ENCODE measurements around the gene ARRDC3.
A peak's percentile ranks its signal among the peaks of the same experiment; 100 is the strongest.
"Not testable (repeated sequence)": the region's sequence is repeated elsewhere in the genome, so short reads cannot be mapped to it uniquely, and the experiment has no call there.

The ARRDC3 gene, protein sequence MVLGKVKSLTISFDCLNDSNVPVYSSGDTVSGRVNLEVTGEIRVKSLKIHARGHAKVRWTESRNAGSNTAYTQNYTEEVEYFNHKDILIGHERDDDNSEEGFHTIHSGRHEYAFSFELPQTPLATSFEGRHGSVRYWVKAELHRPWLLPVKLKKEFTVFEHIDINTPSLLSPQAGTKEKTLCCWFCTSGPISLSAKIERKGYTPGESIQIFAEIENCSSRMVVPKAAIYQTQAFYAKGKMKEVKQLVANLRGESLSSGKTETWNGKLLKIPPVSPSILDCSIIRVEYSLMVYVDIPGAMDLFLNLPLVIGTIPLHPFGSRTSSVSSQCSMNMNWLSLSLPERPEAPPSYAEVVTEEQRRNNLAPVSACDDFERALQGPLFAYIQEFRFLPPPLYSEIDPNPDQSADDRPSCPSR

DNA sequence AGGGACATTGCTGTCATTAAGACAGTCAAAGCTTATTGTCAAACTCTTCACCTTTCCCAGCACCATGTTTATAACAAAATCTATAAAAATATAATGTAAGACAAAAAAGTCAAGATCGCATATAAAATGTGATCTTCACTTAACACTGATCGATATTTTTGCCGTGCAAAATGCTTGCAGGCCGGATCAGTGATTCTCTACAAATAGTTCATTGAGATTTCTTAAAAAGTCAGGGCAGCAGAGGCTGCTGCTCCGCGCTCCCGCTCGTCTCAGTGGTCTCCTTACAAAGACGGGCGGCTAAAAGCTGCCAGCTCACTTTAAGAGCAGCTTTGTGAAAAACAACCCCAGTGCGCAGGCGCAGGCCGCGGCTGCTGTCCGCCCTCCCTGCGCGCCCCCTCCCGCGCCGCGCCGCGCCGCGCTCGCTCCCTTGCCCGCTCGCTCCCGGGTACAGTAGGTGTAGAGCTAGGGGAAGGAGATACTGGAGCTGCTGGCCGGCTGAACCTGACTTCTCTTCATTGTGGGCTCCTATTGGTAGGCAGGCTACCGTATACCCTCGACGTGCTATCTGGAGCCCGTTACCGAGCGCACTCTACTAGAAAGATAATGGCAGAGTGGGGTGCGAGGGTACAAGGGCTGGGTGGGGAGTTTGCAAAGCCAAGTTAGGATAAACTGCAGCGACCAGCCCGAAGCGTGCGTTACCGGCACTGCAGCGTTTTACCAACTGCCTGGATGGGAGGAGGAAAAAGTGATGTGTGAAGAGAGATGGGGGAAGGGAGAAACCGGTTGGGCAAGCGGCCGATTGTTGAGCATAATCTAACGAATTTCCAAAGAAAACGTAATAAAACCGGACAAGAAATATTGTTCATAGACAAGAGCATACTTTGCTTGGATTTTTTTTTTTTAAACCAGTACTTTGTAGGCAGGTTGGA lies at the start of gene ARRDC3:
TSS of gene ARRDC3 (minus strand) at position 291 of the 929 bp plus-strand sequence. CDS start at position 66, 225 bp downstream.
- DNase-seq (ENCODE audit: low read depth) = peak; percentile 92

DNA sequence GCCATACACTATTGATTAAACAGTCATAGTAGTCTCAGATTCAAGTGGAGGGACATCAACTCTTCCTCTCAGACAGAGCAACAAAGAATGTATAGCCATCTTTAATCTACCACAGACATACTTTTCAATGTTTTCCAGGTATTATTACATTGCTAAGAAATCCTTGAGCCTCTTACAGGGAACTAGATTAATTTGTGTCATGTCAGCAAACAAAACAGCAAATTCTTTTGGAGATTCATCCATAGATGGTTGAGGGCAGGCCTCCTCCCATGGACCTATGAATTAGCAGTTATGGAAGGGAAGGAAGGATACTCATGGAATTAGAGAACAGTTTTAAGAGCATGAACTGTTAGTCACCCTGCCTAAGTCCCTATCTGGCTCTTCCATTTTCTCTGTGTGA lies 47.8 kb upstream of the ARRDC3 start:
- no peak for DNase-seq (ENCODE audit: low read depth)

DNA sequence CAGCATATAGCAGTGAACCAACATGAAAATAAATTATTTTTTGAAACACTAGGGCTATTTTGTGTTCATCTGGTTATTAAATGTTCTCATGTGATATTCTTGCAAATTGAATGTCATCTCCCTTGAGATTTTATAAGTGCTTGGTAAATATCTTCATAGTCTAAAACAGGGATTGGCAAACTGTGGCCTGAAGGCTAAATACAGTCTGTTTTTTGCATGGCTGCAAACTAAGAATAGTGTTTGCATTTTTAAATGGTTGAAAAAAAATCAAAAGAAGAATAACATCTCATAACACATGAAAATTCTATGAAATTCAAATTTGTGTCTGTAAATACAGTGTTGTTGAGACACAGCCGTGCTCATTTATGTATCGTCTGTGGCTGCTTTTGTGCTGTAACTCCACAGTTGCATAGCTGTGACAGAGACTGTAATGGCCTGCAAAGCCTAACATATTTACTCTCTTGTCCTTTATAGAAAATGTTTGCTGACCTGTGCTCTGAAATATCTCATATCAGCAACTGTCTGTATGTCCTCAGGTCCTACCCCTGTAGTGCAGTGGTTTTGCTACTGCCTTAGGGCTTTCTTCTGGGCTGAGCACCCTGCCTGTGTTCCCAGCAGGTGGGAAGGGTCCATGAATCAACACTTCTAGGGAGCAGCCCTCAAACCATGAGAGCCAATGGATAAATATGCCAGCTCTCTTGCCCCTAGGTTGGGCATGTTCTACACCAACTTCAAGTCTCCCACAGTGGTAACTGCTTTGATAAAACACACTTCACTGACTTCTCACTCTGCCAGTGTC lies 41.7 kb upstream of the ARRDC3 start:
- no peak for DNase-seq (ENCODE audit: low read depth)

DNA sequence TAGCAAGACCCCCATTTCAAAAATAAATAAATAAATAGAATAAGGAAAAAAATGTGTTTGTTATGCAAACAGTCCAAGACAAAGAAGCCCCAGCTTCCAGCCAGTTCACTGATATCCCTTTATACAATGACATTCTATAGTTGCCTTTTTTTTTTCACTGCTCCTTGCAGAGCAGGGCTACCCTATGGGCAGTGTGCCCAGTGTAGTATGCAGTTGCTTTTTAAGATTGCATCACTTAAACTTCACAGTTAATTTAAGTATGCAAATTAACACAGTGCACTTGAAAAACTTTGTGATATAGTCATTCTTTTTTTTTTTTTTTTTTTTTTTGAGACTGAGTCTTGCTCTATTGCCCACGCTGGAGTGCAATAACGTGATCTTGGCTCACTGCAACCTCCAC lies 40.8 kb upstream of the ARRDC3 start:
- no peak for DNase-seq (ENCODE audit: low read depth)

DNA sequence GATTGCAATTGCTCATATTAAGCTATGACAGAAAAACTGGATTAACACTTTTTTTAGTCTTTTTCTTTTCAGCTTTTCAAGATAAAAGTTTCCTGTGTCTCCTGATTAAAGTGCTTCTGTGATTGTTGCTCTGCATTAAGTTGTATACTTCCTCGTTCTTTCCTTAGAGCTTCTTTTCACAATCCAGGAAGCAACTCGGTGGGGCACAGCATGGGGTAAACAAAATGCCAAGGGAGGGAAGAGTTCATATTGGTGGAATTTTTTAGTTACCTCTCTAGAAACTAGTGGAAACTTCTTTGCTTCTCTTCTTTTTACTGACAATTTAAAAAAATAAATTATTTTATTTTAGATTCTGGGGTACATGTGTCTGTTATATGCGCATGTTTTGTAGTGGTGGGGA lies 37.8 kb upstream of the ARRDC3 start:
- DNase-seq (ENCODE audit: low read depth) = no peak

DNA sequence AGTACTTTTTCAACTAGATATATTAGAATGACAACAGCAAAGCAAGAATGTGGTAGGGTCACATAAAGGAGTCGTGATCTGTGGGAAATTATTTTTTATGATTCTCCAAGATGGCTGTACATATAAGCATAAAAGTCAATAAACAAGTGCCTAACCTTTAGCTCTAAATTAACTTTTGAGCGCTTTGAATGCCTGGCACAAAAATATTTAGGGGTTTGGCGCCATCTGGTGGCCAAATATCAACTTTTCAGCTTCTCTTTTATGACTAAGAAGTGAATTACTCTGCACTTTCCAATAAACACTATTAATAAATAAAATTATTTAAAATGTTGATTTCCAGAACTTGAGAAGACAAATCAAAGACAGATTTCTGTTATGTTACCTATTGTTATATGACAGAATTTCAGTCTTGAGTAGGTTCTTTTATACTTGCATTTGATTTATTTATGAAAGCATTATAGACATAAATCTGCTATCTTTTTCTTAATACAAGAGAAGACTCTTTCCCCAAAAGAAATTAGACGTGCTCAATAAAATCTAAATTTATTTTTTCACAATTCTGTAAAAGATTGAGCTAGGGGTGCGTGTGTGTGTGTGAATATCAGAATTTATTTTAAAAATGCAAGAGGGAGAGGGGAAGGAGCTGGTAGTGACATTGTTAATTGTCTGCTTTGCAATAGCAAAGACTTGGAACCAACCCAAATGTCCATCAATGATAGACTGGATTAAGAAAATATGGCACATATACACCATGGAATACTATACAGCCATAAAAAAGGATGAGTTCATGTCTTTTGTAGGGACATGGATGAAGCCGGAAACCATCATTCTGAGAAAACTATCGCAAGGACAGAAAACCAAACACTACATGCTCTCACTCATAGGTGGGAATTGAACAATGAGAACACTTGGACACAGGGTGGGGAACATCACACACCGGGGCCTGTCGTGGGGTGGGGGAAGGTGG lies 36.7 kb upstream of the ARRDC3 start:
- peak; percentile 31 for DNase-seq (ENCODE audit: low read depth)

DNA sequence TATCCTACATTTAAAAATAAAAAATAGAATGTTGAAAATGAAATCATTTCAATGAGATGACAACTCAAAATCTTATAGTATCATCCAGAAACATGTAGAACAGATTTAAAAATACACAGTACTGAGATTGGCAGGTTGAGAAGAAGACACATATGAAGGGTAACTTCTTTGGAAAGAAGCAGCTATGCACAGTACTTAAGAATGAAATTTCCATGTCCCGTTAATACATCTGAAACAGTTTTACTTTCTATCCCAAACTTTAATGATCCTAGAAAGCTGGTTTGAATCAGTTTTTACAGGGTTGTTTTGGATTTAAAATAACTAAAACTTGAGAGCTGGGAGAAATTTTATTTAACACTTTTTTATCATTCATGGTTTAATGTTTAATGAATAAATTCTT lies 36.0 kb upstream of the ARRDC3 start:
- DNase-seq (ENCODE audit: low read depth) = no peak

DNA sequence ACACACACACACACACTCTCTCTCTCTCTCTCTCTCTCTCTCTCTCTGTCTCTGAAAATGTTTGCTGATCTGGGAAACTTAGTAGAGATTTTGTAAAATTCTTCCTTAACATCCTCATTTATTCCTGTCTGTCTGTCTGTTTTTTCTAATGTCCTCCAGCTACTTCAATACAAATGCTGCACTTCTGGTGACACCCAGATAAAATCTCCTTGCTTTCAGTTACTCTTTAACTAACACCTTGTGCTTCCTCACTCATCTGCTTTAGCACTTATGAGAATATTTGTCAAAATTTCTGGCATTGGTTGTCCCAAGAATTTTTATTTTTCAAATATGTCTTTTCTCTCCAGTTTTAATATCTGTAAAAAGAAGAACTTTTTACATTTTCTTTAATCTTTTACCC lies 35.0 kb upstream of the ARRDC3 start:
- no peak for DNase-seq (ENCODE audit: low read depth)

DNA sequence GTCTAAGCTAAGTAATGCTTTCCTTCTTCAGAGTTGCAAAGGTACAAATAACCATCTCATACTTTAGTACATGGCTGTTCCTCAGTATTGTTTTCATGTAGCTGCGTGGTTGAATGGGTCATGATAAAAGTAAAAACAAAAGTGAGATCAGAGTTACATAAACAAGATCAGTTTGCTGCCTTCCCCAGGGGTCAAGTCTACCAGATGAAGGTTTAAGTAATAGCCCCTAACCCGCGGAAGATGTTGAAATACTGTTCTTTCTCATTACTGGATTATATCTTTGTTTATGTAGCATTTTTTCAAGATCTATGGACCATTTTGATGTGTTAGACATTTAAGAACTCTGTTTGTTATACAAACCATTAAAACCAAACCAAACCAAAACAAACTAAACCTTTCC lies 34.1 kb upstream of the ARRDC3 start:
- DNase-seq (ENCODE audit: low read depth) = no peak

DNA sequence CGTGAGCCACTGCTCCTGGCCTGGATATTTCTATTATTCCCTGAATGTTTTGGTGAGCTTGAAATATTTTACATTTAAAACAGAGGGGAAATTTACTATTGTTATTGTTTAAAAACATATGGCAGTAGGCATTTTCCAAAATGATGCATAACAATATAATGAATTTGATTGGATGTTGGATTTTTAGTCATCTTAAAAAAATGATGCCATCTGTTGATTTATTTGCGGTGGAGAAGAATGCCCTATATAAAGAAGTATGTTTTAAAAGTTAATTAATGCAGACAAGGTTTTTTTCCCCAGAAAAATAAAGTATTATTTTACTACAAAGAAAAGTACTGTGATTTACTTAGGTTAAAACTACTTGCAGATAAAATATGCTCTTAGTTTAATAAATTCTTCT lies 33.4 kb upstream of the ARRDC3 start:
- DNase-seq (ENCODE audit: low read depth) = no peak

DNA sequence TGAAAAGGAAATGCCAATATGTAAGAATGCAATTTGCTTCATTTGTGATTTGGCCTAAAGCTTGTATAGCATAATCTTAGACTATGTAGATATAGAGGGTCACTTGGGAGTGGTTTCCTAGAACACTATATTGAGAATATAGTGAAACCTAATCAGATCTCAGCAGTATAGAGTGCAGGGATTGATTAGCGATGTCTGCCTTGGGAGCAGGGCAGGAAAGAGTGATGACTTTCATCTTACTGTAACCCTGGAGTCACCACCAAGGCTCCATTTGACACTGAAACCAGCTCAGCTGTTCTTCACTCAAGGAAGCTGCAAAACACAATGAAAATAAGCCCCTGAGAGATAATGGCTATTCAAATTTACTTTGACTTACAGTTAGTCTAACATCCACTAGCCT lies 26.2 kb upstream of the ARRDC3 start:
- DNase-seq (ENCODE audit: low read depth) = no peak

DNA sequence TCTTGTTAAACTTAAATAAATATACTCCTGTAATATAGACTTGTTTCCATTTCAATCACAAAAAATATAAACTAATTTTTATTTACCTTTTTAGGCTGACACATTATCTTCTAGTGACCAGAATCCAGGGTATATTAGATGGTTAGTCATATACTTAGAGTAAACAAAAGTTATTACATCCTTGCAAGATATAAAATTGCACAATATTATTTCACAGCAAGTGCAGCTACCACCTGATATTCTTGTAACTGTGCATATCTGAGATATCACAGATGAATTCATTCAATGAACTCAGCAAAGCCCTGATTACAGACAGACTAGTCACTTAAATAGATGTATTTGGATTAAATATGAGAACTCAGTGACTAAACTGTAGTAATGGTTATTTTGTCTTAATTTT lies 25.6 kb upstream of the ARRDC3 start:
- DNase-seq (ENCODE audit: low read depth) = no peak

DNA sequence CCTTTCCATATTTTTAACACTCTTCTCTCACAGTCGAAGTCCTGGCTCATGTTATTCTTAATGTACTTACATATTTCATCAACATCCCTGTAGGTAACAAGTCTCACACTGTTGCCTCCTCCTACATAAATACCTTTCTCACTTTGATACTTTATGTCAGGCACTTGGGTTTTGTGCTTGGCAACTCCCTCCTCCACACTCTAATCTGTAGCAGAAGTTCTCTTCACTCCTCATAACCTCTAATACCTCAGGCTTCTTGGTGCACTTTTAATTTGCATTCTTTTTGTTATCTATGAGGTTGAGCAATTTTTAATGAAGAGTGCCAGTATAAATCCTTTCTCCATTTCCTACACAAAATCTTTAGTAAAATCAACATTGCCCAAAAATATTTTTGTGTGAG lies 24.1 kb upstream of the ARRDC3 start:
- no peak for DNase-seq (ENCODE audit: low read depth)

DNA sequence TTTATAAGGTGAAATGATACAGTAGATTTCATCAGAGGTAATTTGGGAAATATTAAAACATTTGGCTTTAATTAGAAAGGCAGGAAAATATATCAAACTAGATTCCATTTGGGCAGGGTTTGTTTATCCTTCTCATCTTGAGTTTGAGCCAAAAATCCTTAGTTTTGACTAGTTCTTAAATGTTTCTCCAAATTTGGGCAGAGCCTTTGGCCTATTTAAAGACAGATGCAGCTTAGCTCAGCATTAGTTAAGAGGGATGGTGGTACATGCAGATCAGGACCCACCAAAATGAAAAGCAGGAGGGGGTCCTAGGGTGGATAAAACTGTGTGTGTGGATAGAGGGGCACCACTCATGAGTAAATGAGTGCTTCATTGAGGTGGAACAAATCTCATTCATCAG lies 20.3 kb upstream of the ARRDC3 start:
- no peak for DNase-seq (ENCODE audit: low read depth)

DNA sequence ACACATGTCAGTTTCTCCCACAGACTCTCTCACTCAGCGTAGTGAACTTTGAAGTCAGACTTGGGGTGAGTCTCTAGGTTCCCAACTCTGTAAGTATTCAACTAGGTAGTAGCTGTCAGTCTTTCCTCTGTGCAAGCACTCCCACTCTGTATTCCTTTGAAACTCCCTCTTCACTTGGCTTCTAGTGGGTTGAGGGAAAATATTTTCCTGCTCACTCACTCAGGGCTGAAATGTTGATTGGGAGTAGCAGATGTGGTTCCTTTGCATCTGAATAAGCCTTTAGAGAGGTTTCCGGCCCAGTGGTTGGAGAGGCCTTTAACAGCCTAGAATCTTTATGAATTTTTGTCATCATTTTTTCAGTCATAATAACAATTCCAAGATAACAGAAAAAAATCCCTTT lies 18.1 kb upstream of the ARRDC3 start:
- DNase-seq (ENCODE audit: low read depth) = no peak

DNA sequence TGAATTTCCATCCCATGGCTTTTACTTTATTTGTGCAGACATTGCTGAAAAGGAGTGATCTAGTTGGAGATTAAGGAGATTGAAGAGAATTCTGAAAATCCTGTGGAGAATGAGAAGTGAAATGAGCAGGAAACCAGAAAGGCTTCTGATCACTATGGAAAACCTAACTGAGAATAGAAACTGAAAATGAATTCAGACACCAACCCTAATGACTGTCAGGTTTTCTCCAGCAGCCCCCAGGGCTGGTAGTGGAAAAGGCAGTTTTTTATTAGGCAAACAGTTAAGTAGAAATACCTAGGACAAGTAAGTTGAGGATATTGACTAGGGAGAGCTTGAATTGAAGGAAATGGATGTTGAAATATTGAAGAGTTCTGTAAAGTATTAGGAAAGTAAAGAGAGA lies 14.7 kb upstream of the ARRDC3 start:
- no peak for DNase-seq (ENCODE audit: low read depth)

DNA sequence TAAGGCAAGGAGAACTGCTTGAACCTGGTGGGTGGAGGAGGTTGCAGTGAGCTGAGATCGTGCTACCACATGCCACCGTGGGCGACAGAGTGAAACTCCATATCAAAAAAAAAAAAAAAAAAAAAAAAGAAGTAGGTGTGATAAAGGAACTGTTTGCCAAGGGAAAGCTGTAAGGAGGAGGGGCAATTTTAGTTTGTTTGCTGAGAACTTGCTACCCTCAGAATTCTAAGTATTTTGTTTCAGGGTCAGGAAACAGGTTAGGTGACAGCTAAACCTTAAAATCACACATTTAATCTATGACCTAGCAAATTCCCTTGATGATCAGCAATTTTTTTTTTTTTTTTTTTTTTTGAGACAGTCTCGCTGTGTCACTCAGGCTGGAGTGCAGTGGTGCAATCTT lies 7.2 kb upstream of the ARRDC3 start:
- DNase-seq (ENCODE audit: low read depth) = no peak

DNA sequence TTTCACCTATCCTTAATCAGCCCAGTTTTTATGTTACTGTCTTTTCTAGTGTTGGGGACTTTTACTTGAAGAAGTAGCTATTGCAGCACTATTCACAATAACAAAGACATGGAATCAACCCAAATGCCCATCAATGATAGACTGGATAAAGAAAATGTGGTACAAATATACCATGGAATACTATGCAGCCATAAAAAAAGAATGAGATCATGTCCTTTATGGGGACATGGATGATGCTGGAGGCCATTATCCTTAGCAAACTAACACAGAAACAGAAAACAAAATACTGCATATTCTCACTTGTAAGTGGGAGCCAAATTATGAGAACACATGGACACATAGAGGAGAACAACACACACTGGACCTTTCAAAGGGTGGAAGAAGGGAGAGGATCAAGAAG lies 6.4 kb upstream of the ARRDC3 start:
- not testable (repeated sequence) for DNase-seq (ENCODE audit: low read depth)

DNA sequence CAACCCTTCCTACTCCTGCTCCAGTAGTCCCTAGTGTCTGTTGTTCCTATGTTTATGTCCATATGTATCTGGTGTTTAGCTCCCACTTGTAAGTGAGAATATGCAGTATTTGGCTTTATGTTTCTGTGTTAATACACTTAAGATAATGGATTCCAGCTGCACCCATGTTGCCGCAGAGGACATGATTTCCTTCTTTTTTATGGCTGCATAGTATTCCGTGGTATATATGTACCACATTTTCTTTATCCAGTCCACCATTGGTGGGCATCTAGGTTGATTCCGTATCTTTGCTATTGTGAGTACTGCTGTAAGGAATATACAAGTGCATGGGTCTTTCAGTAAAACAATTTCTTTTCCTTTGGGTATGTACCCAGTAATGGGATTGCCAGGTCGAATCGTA lies 5.2 kb upstream of the ARRDC3 start:
- no peak for DNase-seq (ENCODE audit: low read depth)

DNA sequence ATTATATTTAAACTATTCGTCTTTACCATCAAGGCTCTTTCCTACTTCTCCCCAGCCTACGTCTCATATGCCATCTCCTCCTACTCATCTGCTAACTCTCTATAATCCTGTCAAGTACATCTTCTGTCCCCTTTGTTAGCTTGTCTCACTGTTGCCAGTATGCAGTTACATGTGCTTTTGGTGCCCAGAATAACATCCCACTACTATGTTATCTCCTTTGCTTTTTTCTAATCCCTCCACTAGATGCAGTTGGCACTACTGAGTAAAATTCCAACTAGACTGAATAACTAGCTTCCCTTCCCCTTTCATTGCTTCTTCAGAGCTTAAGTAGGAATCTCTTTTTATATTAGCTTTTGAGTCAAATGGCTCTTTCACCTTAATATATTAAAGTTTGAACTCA lies 3.0 kb upstream of the ARRDC3 start:
- DNase-seq (ENCODE audit: low read depth) = no peak

DNA sequence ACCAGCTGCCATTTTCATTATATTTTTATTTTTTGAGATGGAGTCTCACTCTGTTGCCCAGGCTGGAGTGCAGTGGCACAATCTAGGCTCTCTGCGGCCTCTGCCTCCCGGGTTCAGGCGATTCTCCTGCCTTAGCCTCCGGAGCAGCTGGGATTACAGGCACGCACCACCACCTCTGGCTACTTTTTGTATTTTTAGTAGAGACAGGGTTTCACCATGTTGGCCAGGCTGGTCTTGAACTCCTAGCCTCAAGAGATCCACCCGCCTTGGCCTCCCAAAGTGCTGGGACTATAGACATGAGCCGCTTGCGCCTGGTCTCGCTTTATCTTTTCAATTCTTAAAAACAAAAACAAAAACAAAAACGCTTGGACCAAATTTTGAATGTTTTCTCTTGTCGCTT lies 2.5 kb upstream of the ARRDC3 start:
- not testable (repeated sequence) for DNase-seq (ENCODE audit: low read depth)

Data from stimulated activated CD8-positive, alpha-beta memory T cell treated with anti-CD3 and anti-CD28 coated beads, Interleukin-12 subunit alpha, Interleukin-12 subunit beta, amount 100 ng/mL, for 4 hours (primary cell).